GM21526 (cell line): ENCODE measurements around the gene CARD18.
"Not testable (repeated sequence)": the region's sequence is repeated elsewhere in the genome, so short reads cannot be mapped to it uniquely, and the experiment has no call there.

Experiments used
- ATAC-seq: cut with Tn5 transposase; IDR thresholded peaks from one replicate; pipeline ENCODE4 v1.9.1; 2021; ENCODE audit warnings: moderate library complexity; ENCODE audit not compliant: unreplicated experiment, low FRiP score

The CARD18 gene

GRCh38 chr11:105137286-105137685 is 2.3 kb downstream of the CARD18 start:
- no peak for ATAC-seq

- ATAC-seq: no peak
Measured at GRCh38 chr11:105135883-105136282, 3.7 kb downstream of the CARD18 start.

- no peak for ATAC-seq
Measured at GRCh38 chr11:105132716-105133511, 6.7 kb downstream of the CARD18 start.

GRCh38 chr11:105130189-105130813 is 9.3 kb downstream of the CARD18 start:
- no peak for ATAC-seq

- no peak for ATAC-seq
Measured at GRCh38 chr11:105124756-105125155, 14.8 kb downstream of the CARD18 start.

- ATAC-seq: no peak
Measured at GRCh38 chr11:105111145-105111944, 28.2 kb downstream of the CARD18 start.

- no peak for ATAC-seq
Measured at GRCh38 chr11:105110688-105111030, 28.9 kb downstream of the CARD18 start.

- ATAC-seq: no peak
Measured at GRCh38 chr11:105109855-105110687, 29.5 kb downstream of the CARD18 start.

GRCh38 chr11:105109321-105109720 is 30.2 kb downstream of the CARD18 start:
- no peak for ATAC-seq

- no peak for ATAC-seq
Measured at GRCh38 chr11:105108247-105108646, 31.3 kb downstream of the CARD18 start.

GRCh38 chr11:105107226-105107825 is 32.2 kb downstream of the CARD18 start:
- ATAC-seq: not testable (repeated sequence)

GRCh38 chr11:105106140-105106539 is 33.4 kb downstream of the CARD18 start:
- no peak for ATAC-seq

- no peak for ATAC-seq
Measured at GRCh38 chr11:105104292-105104691, 35.3 kb downstream of the CARD18 start.

- ATAC-seq: no peak
Measured at GRCh38 chr11:105103336-105103735, 36.2 kb downstream of the CARD18 start.

GRCh38 chr11:105102079-105102581 is 37.4 kb downstream of the CARD18 start:
- ATAC-seq: not testable (repeated sequence)

GRCh38 chr11:105100981-105101630 is 38.5 kb downstream of the CARD18 start:
- ATAC-seq: no peak

GRCh38 chr11:105100206-105100605 is 39.4 kb downstream of the CARD18 start:
- no peak for ATAC-seq

- not testable (repeated sequence) for ATAC-seq
Measured at GRCh38 chr11:105099594-105099993, 40.0 kb downstream of the CARD18 start.
